Esophagus squamous epithelium (tissue), 5 donors: Measurements from ENCODE around the gene DISP2. TPM values are rescaled to one million over a fixed set of nuclear protein-coding genes. Genes with fewer than 3 reads are reported as not detected.

Source experiments
- DNase-seq: peaks from one replicate; lab custom pipeline; 2025; lab: John Stamatoyannopoulos, UW
- H3K27ac ChIP-seq, 4 donors: fragments of 200-600 bp; sonication (generic); one replicate each; pipeline ENCODE4 v1.5.1; 2016 to 2019; ENCODE audit warnings: mild to moderate bottlenecking in 1 of 4
- H3K27me3 ChIP-seq, 4 donors: fragments of 200-600 bp; sonication (generic); 1 replicate in 3 of 4; 2 replicates in 1 of 4; pipeline versions ENCODE4 v1.5.1 to v1.6.0; 2017 to 2021; ENCODE audit warnings: antibody characterized with exemption in 1 of 4
- H3K36me3 ChIP-seq, 3 donors: fragments of 200-600 bp; sonication (generic); one replicate each; pipeline ENCODE4 v1.5.1; 2016 to 2019
- H3K4me1 ChIP-seq, 3 donors: fragments of 200-600 bp; sonication (generic); one replicate each; pipeline ENCODE4 v1.5.1; 2017 to 2019
- H3K4me3 ChIP-seq, 4 donors: fragments of 200-600 bp; sonication (generic); 1 replicate in 3 of 4; 2 replicates in 1 of 4; pipeline ENCODE4 v1.5.1; 2016 to 2019; ENCODE audit warnings: mild to moderate bottlenecking in 2 of 4, moderate library complexity in 1 of 4
- H3K9me3 ChIP-seq, 3 donors: fragments of 200-600 bp; sonication (generic); one replicate each; pipeline ENCODE4 v1.5.1; 2016 to 2019
- CTCF ChIP-seq, 6 experiments: fragments of 450-650 bp in 4 of 6; fragments of 200-600 bp in 2 of 6; sonication (generic) in 2 of 6; IDR thresholded peaks; one replicate each; pipeline ENCODE4 v1.5.1; 2016 to 2019; ENCODE audit warnings: antibody characterized with exemption in 6 of 6, mild to moderate bottlenecking in 4 of 6, moderate library complexity in 4 of 6
- POLR2A ChIP-seq, 4 donors: fragments of 450-650 bp; IDR thresholded peaks; one replicate each; pipeline ENCODE4 v1.6.1; 2017; ENCODE audit warnings: antibody characterized with exemption in 4 of 4, mild to moderate bottlenecking in 4 of 4, moderate library complexity in 3 of 4
- WGBS, 2 donors: methylation state at CpG; one replicate each; pipeline ENCODE4 v1.1.5; 2018; 5-methylcytosine and 5-hydroxymethylcytosine counted together
- intact Hi-C: fragments of 100-400 bp; cut with DNase I; formaldehyde crosslinking; loops from one replicate; pipeline ENCODE4 v1.15.0; 2022
- total RNA-seq, 4 donors: library from RNA; depleted of rRNA; stranded (reverse); fragments of >200 nt; gene quantifications; one replicate each; pipeline ENCODE4 v1.1.0, GENCODE V29; 2016
- donor health status: DM: yes; HTN: yes; CAD: no.

Gene DISP2
- total RNA-seq, 4 donors from 2014 or later, result under 0.01 TPM; not detected in 2

GRCh38 chr15:40338041-40338657, 19.9 kb upstream of the DISP2 start:
- peak overlapping the region; percentile 26 to 95 (median 94) for H3K27ac ChIP-seq
- TF ChIP-seq CTCF (IDR thresholded peaks at IDR 0.05), result peak; percentile 41 to 66 (median 52)
- TF ChIP-seq POLR2A (IDR thresholded peaks at IDR 0.05), result no peak
- DNase-seq, result no peak
- H3K36me3 ChIP-seq, result peaks cover 0 to 19% (median 0%) of the 10 kb centered on the region in 3 donors
- whole genome bisulfite sequencing, 2 donors, result 24 to 48% methylated on average over 6 of the region's 11 CpGs
- H3K27me3 ChIP-seq, result no peaks in the 10 kb centered on the region
- intact Hi-C loops, result no loop called here
- peak overlapping the region in 3 of 4 donors; percentile 8 to 61 (median 50) for H3K4me3 ChIP-seq
- H3K9me3 ChIP-seq, result no peaks in the 10 kb centered on the region
- peaks cover 80 to 100% (median 84%) of the 10 kb centered on the region in 3 donors for H3K4me1 ChIP-seq

- intact Hi-C loops, result no loop called here
- DNase-seq, result no peak
- peaks cover 78 to 100% (median 86%) of the 10 kb centered on the region in 3 donors for H3K4me1 ChIP-seq
- peak overlapping the region; percentile 38 to 61 (median 52) for H3K4me3 ChIP-seq
- WGBS, 2 donors, result 85 to 90% methylated on average over 2 to 5 of the region's 11 CpGs
- no peaks in the 10 kb centered on the region for H3K27me3 ChIP-seq
- no peak for TF ChIP-seq POLR2A (IDR thresholded peaks at IDR 0.05)
- TF ChIP-seq CTCF (IDR thresholded peaks at IDR 0.05), result no peak
- H3K9me3 ChIP-seq, result no peaks in the 10 kb centered on the region
- H3K36me3 ChIP-seq, result peaks cover 0 to 19% (median 0%) of the 10 kb centered on the region in 3 donors
- H3K27ac ChIP-seq, result peak overlapping the region; percentile 92 to 95 (median 94)
Observed at GRCh38 chr15:40338921-40339620, 18.9 kb upstream of the DISP2 start.

- H3K4me3 ChIP-seq, result peak overlapping the region; percentile 38 to 61 (median 52)
- WGBS, 2 donors, result 65% methylated on average over 4 of the region's 7 CpGs; no CpG with 5 or more reads in 1 of the 2 donors
- no peaks in the 10 kb centered on the region for H3K9me3 ChIP-seq
- DNase-seq, result no peak
- peaks cover 74 to 100% (median 81%) of the 10 kb centered on the region in 3 donors for H3K4me1 ChIP-seq
- intact Hi-C loops, result no loop called here
- H3K27me3 ChIP-seq, result no peaks in the 10 kb centered on the region
- peaks cover 0 to 19% (median 0%) of the 10 kb centered on the region in 3 donors for H3K36me3 ChIP-seq
- peak overlapping the region; percentile 92 to 95 (median 94) for H3K27ac ChIP-seq
- TF ChIP-seq CTCF (IDR thresholded peaks at IDR 0.05), result no peak
- no peak for TF ChIP-seq POLR2A (IDR thresholded peaks at IDR 0.05)
Observed at GRCh38 chr15:40339621-40339945, 18.4 kb upstream of the DISP2 start.

- intact Hi-C loops, result no loop called here
- TF ChIP-seq CTCF (IDR thresholded peaks at IDR 0.05) (peak in 1 of 6 experiments; percentile 15), POLR2A (IDR thresholded peaks at IDR 0.05) (no peak)
- peaks cover 0 to 19% (median 0%) of the 10 kb centered on the region in 3 donors for H3K36me3 ChIP-seq
- H3K4me3 ChIP-seq, result peak overlapping the region; percentile 38 to 61 (median 52)
- peaks cover 74 to 100% (median 78%) of the 10 kb centered on the region in 3 donors for H3K4me1 ChIP-seq
- no peaks in the 10 kb centered on the region for H3K27me3 ChIP-seq
- no peak for DNase-seq
- 33% methylated on average over 1 of the region's 14 CpGs; no CpG with 5 or more reads in 1 of the 2 donors for WGBS, 2 donors
- no peaks in the 10 kb centered on the region for H3K9me3 ChIP-seq
- peak overlapping the region; percentile 92 to 95 (median 94) for H3K27ac ChIP-seq
Observed at GRCh38 chr15:40340038-40340739, 17.8 kb upstream of the DISP2 start.
